K562 (cell line): ENCODE results near the gene CHCHD4. TPM values are rescaled to one million over a fixed set of nuclear protein-coding genes. Genes with fewer than 3 reads are reported as not detected.

Experiments used
- FOS ChIP-seq: IDR thresholded peaks from 3 replicates; pipeline ENCODE4 v1.6.1; 2011; ENCODE audit not compliant: insufficient read length; ENCODE audit errors: extremely low read depth
- TAF15 ChIP-seq: fragments of 200-400 bp; formaldehyde crosslinking; IDR thresholded peaks from 2 replicates; pipeline ENCODE4 v1.6.1; 2017; ENCODE audit warnings: mild to moderate bottlenecking, low read depth, low read length, moderate library complexity
- ZFX ChIP-seq: sonication (generic); formaldehyde crosslinking; IDR thresholded peaks from 2 replicates; pipeline ENCODE4 v1.8.0; 2022; ENCODE audit warnings: mild to moderate bottlenecking, missing genetic modification reagents, moderate library complexity
- ZNF253 ChIP-seq: fragments of 250-450 bp; sonication (Bioruptor Pico); conservative IDR thresholded peaks from 2 replicates; pipeline ENCODE4 v1.6.1; 2021; ENCODE audit warnings: mild to moderate bottlenecking
- ZNF274 ChIP-seq: IDR thresholded peaks from 2 replicates; pipeline ENCODE4 v1.6.1; 2011; ENCODE audit warnings: low read depth, mild to moderate bottlenecking, low read length, moderate library complexity, borderline replicate concordance
- ZNF77 ChIP-seq: fragments of 250-450 bp; sonication (Bioruptor Pico); IDR thresholded peaks from 2 replicates; pipeline ENCODE4 v1.5.0; 2020
- ZNF830 ChIP-seq: fragments of 250-450 bp; sonication (Bioruptor Pico); IDR thresholded peaks from 2 replicates; pipeline ENCODE4 v1.5.0; 2021; ENCODE audit warnings: mild to moderate bottlenecking
- polyA plus RNA-seq, 8 experiments: library from polyadenylated mRNA; depleted of rRNA in 4 of 8; stranded (reverse) in 5 of 8; unstranded in 3 of 8; fragments of >200 nt; fragmentation: Nextera tagmentation in 2 of 8; fragmentation: Illumina TruSeq in 1 of 8; extraction: Ambion mirVana in 2 of 8; extraction: Trizol in 1 of 8; gene quantifications; 2 replicates each; pipeline versions ENCODE4 v1.2.1 to v1.2.3, GENCODE V29; 2011 to 2014; ENCODE audit warnings: inconsistent platforms in 1 of 8, missing spikeins in 1 of 8
- total RNA-seq, 7 experiments: library from RNA; depleted of rRNA in 6 of 7; stranded (reverse); fragments of >200 nt in 6 of 7; fragmentation: Illumina TruSeq in 2 of 7; extraction: Trizol in 2 of 7; gene quantifications; 2 replicates each; pipeline versions ENCODE4 v1.2.1 to v1.2.3, GENCODE V29; 2011 to 2021; ENCODE audit warnings: low replicate concordance in 1 of 7
- TF ChIP-seq, protein P1 (sequence below), 2 experiments: fragments of 450-650 bp; formaldehyde crosslinking in 1 of 2; IDR thresholded peaks; 2 replicates each; pipeline versions ENCODE4 v1.4.0 to v1.6.1; 2014 to 2020; ENCODE audit warnings: mild to moderate bottlenecking in 2 of 2, borderline replicate concordance in 1 of 2, low read depth in 1 of 2
- TF ChIP-seq, protein P2 (sequence below): fragments of 450-650 bp; IDR thresholded peaks from 2 replicates; pipeline ENCODE4 v1.6.1; 2016; ENCODE audit warnings: missing biosample characterization, missing genetic modification characterization
- TF ChIP-seq, protein P3 (sequence below): fragments of 250-450 bp; sonication (Bioruptor Pico); IDR thresholded peaks from 2 replicates; pipeline ENCODE4 v1.8.0; 2021; ENCODE audit warnings: moderate library complexity, mild to moderate bottlenecking, inconsistent platforms
- TF ChIP-seq, protein P4 (sequence below): fragments of 200-800 bp; sonication (Bioruptor generic); IDR thresholded peaks from 2 replicates; pipeline ENCODE4 v1.6.1; 2016; ENCODE audit warnings: missing genetic modification characterization, missing compliant biosample characterization

The CHCHD4 gene
- total and polyA plus RNA-seq, 9 of the 15 experiments (the other 6 are each of a cell fraction or from before 2014, with no cell fraction given), result 55.4 to 225 (median 77.2) TPM

DNA sequence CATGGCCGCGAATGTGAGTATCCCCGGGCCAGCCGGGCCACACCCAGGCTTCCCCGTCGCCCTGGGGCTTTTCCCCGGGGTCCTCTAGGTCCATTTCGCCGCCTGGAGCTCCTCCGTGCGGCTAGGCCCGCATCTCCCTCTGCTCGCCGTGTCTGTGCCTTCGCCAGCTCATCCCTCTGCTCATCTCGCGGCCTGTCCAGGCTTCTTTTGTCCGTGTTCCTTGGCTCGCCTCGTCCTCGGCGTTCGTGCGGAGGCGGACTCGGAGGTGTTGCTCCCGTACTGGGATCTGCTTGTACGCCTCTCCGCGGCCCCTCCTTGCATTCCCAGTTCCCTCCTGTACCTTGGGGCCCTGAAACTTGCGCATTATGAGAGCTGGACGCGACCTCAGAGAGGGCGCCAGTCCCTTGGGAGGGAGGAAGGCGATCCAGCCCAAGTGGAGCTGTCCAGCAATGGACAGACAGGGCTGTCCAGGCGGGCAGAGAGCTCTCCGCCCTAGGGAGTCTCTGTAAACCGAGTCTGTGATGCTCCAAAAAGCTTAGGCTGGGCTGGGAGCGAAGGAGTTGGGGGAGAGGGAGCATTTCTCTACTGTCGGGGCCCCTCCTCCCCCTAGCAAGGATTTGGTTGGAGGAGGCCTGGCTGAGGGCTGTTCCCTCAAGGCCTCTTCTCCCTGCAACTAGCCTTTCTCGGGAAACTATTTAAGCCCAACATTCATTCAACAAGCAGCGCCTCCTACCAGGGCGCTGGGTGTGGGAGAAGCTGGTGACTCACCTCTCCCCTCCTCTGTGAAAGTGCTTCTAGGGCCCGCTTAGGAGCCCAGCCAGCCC lies 735 bp upstream of the CHCHD4 start (continued):
- TF ChIP-seq, protein P1, sequence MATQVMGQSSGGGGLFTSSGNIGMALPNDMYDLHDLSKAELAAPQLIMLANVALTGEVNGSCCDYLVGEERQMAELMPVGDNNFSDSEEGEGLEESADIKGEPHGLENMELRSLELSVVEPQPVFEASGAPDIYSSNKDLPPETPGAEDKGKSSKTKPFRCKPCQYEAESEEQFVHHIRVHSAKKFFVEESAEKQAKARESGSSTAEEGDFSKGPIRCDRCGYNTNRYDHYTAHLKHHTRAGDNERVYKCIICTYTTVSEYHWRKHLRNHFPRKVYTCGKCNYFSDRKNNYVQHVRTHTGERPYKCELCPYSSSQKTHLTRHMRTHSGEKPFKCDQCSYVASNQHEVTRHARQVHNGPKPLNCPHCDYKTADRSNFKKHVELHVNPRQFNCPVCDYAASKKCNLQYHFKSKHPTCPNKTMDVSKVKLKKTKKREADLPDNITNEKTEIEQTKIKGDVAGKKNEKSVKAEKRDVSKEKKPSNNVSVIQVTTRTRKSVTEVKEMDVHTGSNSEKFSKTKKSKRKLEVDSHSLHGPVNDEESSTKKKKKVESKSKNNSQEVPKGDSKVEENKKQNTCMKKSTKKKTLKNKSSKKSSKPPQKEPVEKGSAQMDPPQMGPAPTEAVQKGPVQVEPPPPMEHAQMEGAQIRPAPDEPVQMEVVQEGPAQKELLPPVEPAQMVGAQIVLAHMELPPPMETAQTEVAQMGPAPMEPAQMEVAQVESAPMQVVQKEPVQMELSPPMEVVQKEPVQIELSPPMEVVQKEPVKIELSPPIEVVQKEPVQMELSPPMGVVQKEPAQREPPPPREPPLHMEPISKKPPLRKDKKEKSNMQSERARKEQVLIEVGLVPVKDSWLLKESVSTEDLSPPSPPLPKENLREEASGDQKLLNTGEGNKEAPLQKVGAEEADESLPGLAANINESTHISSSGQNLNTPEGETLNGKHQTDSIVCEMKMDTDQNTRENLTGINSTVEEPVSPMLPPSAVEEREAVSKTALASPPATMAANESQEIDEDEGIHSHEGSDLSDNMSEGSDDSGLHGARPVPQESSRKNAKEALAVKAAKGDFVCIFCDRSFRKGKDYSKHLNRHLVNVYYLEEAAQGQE (IDR thresholded peaks at IDR 0.05; ENCODE audit: borderline replicate concordance), result peak; percentile 99
- TF ChIP-seq, protein P1 (CRISPR knock-in tag; IDR thresholded peaks at IDR 0.05; ENCODE audit: low read depth), result peak; percentile 97
- TF ChIP-seq, protein P2, sequence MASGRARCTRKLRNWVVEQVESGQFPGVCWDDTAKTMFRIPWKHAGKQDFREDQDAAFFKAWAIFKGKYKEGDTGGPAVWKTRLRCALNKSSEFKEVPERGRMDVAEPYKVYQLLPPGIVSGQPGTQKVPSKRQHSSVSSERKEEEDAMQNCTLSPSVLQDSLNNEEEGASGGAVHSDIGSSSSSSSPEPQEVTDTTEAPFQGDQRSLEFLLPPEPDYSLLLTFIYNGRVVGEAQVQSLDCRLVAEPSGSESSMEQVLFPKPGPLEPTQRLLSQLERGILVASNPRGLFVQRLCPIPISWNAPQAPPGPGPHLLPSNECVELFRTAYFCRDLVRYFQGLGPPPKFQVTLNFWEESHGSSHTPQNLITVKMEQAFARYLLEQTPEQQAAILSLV (tag), result no peak
- TF ChIP-seq ZFX (no peak), FOS (peak; percentile 62), ZNF253 (CRISPR knock-in tag) (no peak), ZNF274 (no peak), ZNF830 (CRISPR knock-in tag) (no peak; the same call in 1 of the 2 replicates), TAF15 (no peak), ZNF77 (CRISPR knock-in tag) (no peak)
- TF ChIP-seq, protein P3, sequence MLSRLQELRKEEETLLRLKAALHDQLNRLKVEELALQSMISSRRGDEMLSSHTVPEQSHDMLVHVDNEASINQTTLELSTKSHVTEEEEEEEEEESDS, result no peak
- TF ChIP-seq, protein P4, sequence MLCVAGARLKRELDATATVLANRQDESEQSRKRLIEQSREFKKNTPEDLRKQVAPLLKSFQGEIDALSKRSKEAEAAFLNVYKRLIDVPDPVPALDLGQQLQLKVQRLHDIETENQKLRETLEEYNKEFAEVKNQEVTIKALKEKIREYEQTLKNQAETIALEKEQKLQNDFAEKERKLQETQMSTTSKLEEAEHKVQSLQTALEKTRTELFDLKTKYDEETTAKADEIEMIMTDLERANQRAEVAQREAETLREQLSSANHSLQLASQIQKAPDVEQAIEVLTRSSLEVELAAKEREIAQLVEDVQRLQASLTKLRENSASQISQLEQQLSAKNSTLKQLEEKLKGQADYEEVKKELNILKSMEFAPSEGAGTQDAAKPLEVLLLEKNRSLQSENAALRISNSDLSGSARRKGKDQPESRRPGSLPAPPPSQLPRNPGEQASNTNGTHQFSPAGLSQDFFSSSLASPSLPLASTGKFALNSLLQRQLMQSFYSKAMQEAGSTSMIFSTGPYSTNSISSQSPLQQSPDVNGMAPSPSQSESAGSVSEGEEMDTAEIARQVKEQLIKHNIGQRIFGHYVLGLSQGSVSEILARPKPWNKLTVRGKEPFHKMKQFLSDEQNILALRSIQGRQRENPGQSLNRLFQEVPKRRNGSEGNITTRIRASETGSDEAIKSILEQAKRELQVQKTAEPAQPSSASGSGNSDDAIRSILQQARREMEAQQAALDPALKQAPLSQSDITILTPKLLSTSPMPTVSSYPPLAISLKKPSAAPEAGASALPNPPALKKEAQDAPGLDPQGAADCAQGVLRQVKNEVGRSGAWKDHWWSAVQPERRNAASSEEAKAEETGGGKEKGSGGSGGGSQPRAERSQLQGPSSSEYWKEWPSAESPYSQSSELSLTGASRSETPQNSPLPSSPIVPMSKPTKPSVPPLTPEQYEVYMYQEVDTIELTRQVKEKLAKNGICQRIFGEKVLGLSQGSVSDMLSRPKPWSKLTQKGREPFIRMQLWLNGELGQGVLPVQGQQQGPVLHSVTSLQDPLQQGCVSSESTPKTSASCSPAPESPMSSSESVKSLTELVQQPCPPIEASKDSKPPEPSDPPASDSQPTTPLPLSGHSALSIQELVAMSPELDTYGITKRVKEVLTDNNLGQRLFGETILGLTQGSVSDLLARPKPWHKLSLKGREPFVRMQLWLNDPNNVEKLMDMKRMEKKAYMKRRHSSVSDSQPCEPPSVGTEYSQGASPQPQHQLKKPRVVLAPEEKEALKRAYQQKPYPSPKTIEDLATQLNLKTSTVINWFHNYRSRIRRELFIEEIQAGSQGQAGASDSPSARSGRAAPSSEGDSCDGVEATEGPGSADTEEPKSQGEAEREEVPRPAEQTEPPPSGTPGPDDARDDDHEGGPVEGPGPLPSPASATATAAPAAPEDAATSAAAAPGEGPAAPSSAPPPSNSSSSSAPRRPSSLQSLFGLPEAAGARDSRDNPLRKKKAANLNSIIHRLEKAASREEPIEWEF (CRISPR knock-in tag), result no peak
